Left lung (tissue), 14 donors: ENCODE results near the gene DLG2. TPM values are rescaled to one million over a fixed set of nuclear protein-coding genes. Genes with fewer than 3 reads are reported as not detected.
"Not testable (repeated sequence)": the region's sequence is repeated elsewhere in the genome, so short reads cannot be mapped to it uniquely, and the experiment has no call there.

Experiments
- ATAC-seq: fragments of 200-7000 bp; cut with Tn5 transposase; one replicate; pipeline ENCODE4 v1.9.1; 2020; ENCODE audit warnings: moderate library complexity
- DNase-seq, 4 donors: peaks; one replicate each; pipeline ENCODE4 v3.0.0-alpha.2; 2013 to 2020
- H3K27ac ChIP-seq, 2 donors: fragments of 200-600 bp; sonication (generic) in 1 of 2; one replicate each; pipeline versions ENCODE4 v1.5.0 to v1.8.0; 2020 to 2021
- H3K27me3 ChIP-seq, 2 donors: fragments of 200-600 bp; sonication (generic) in 1 of 2; one replicate each; pipeline versions ENCODE4 v1.5.0 to v1.8.0; 2020 to 2021
- H3K36me3 ChIP-seq, 2 donors: fragments of 200-600 bp; sonication (generic) in 1 of 2; one replicate each; pipeline versions ENCODE4 v1.5.0 to v1.8.0; 2020 to 2021
- H3K4me1 ChIP-seq, 2 donors: fragments of 200-600 bp; one replicate each; pipeline ENCODE4 v1.8.0; 2021
- H3K4me3 ChIP-seq, 2 donors: fragments of 200-600 bp; sonication (generic) in 1 of 2; one replicate each; pipeline versions ENCODE4 v1.5.0 to v1.8.0; 2020 to 2021; ENCODE audit warnings: mild to moderate bottlenecking in 1 of 2
- H3K9me3 ChIP-seq, 2 donors: fragments of 200-600 bp; sonication (generic) in 1 of 2; one replicate each; pipeline versions ENCODE4 v1.5.0 to v1.8.0; 2020 to 2021
- intact Hi-C, 2 donors: fragments of 100-400 bp; cut with DNase I; formaldehyde crosslinking; loops; one replicate each; pipeline versions ENCODE4 v1.11.2 to v1.14.2; 2022
- long read RNA-seq, 12 donors: library from polyadenylated mRNA in 2 of 12; unstranded in 2 of 12; transcript quantifications; one replicate each; pipeline ENCODE4 v2.0.0 and lab custom pipeline, GENCODE V29; 2019 to 2026
- polyA plus RNA-seq, 6 donors: library from polyadenylated mRNA; unstranded; fragments of 120-200 nt; gene quantifications; one replicate each; pipeline ENCODE4 v1.2.1, GENCODE V29; 2013; ENCODE audit not compliant: insufficient read length in 6 of 6
- total RNA-seq, 2 donors: library from RNA; stranded (reverse); fragmentation: NEBNext Ultra II Directional; extraction: Animal tissue kit (Norgen Biotek cat#: 25700); gene quantifications; one replicate each; pipeline ENCODE4 v1.2.1, GENCODE V29; 2021
- TF ChIP-seq, protein P1 (sequence below), 2 donors: fragments of 200-600 bp; sonication (generic) in 1 of 2; IDR thresholded peaks; one replicate each; pipeline versions ENCODE4 v1.5.0 to v1.8.0; 2021; ENCODE audit warnings: antibody characterized with exemption in 2 of 2
- donor health status: DM: no; HTN: yes; CAD: no.
- donor health status: DM: no; HTN: no; CAD: no.

Gene DLG2
- 10 to 100 TPM in 1 of 2 donors, 1 to 10 TPM in 1; 4.5 to 15.0 TPM for total RNA-seq
- polyA plus RNA-seq = 10 to 100 TPM in 1 of 6 donors, 1 to 10 TPM in 5; 7.3 to 12.8 (median 8.6) TPM
- long read RNA-seq, donor 1 = 0 reads
- long read RNA-seq, donor 2 = 0 reads
- long read RNA-seq, donor 3 = 0 reads
- long read RNA-seq, donor 4, partial matches to known transcripts = 1 of 1 reads
- long read RNA-seq, donor 4, other reads (novel, unspliced or antisense) = 0 of 1 reads
- long read RNA-seq, donor 5 = 0 reads
- long read RNA-seq, donor 6 = 0 reads
- long read RNA-seq, donor 7, partial matches to known transcripts = 14 of 47 reads
- long read RNA-seq, donor 7, other reads (novel, unspliced or antisense) = 32 of 47 reads
- long read RNA-seq, donor 8, partial matches to known transcripts = 29 of 102 reads
- long read RNA-seq, donor 8, other reads (novel, unspliced or antisense) = 73 of 102 reads
- long read RNA-seq, donor 9 = 0 reads
- long read RNA-seq, donor 10, partial matches to known transcripts = 0 of 1 reads
- long read RNA-seq, donor 10, other reads (novel, unspliced or antisense) = 1 of 1 reads
- long read RNA-seq, donor 11, partial matches to known transcripts = 38 of 40 reads
- long read RNA-seq, donor 11, other reads (novel, unspliced or antisense) = 0 of 40 reads
- long read RNA-seq, donor 12, partial matches to known transcripts = 85 of 105 reads
- long read RNA-seq, donor 12, other reads (novel, unspliced or antisense) = 19 of 105 reads

DNA sequence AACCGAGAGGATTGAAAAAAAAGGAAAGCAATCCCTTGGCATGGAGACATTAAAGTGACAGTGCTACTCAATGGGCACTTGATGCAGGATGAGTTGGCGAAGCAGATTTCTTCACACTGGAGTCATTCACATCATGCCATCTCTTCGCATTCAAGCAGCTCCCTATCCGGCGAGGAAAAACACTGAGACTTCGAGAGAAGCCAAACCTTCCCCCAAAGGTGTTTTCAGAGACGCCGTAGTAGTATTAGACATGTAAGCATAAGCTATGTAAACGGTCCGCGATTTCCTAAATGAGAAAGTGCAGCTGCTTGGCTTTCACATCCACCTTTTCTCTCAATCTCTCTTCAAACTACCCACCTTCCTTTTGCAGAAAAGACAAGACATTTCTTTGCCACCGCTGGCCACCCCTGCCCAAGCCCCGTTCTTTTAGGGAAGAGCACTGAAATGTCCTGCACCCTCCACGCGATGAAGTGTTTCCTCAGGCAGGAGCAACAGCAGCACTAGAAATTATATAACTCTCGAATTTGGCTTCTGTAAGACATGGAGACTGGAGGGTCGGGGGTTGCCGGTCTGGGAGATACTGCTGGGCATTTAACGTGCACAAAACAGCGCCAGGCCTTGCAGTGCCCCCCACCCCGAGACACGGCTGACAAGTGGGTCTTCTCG lies at the start of gene DLG2:
Gene DLG2, minus strand, starts transcription at position 13 of the 666 bp plus-strand sequence.
- ATAC-seq (peak; percentile 24), DNase-seq (peak in 2 of 4 donors; percentile 32 to 42)
- H3K4me1 ChIP-seq = peaks cover 12 to 34% of the 10 kb centered on the region in 2 donors
- H3K36me3 ChIP-seq = peaks cover 0 to 14% of the 10 kb centered on the region in 2 donors
- intact Hi-C loops = no loop called here
- H3K9me3 ChIP-seq = no peaks in the 10 kb centered on the region
- TF ChIP-seq, protein P1, sequence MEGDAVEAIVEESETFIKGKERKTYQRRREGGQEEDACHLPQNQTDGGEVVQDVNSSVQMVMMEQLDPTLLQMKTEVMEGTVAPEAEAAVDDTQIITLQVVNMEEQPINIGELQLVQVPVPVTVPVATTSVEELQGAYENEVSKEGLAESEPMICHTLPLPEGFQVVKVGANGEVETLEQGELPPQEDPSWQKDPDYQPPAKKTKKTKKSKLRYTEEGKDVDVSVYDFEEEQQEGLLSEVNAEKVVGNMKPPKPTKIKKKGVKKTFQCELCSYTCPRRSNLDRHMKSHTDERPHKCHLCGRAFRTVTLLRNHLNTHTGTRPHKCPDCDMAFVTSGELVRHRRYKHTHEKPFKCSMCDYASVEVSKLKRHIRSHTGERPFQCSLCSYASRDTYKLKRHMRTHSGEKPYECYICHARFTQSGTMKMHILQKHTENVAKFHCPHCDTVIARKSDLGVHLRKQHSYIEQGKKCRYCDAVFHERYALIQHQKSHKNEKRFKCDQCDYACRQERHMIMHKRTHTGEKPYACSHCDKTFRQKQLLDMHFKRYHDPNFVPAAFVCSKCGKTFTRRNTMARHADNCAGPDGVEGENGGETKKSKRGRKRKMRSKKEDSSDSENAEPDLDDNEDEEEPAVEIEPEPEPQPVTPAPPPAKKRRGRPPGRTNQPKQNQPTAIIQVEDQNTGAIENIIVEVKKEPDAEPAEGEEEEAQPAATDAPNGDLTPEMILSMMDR (IDR thresholded peaks at IDR 0.05) = no peak
- peak within 1 kb of the TSS; percentile 58 to 67 for H3K4me3 ChIP-seq
- H3K27me3 ChIP-seq = no peaks in the 10 kb centered on the region
- H3K27ac ChIP-seq = peak within 1 kb of the TSS; percentile 90 to 95

DNA sequence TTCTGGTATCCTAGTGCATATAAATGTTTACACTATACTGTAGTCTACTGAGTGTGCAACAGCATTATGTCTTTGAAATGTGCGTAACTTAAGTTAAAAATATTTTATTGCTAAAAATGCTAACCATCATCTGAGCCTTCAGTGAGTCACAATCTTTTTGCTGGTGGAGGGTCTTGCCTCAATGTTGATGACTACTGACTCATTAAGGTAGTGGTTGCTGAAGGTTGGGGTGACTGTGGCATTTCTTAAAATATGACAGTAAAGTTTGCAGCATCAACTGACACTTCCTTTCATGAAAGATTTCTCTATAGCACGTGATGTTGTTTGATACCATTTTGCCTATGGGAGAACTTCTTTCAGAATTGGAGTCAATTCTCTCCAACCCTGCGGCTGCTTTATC lies 46.2 kb upstream of the DLG2 start:
- Histone ChIP-seq H3K4me3 (no peak overlapping the region), H3K9me3 (peaks cover 0 to 3% of the 10 kb centered on the region in 2 donors), H3K27ac (no peak overlapping the region), H3K4me1 (no peaks in the 10 kb centered on the region), H3K27me3 (no peaks in the 10 kb centered on the region), H3K36me3 (no peaks in the 10 kb centered on the region)
- intact Hi-C loops = no loop called here
- no peak for DNase-seq
- TF ChIP-seq, protein P1 (IDR thresholded peaks at IDR 0.05) = no peak
- no peak for ATAC-seq

DNA sequence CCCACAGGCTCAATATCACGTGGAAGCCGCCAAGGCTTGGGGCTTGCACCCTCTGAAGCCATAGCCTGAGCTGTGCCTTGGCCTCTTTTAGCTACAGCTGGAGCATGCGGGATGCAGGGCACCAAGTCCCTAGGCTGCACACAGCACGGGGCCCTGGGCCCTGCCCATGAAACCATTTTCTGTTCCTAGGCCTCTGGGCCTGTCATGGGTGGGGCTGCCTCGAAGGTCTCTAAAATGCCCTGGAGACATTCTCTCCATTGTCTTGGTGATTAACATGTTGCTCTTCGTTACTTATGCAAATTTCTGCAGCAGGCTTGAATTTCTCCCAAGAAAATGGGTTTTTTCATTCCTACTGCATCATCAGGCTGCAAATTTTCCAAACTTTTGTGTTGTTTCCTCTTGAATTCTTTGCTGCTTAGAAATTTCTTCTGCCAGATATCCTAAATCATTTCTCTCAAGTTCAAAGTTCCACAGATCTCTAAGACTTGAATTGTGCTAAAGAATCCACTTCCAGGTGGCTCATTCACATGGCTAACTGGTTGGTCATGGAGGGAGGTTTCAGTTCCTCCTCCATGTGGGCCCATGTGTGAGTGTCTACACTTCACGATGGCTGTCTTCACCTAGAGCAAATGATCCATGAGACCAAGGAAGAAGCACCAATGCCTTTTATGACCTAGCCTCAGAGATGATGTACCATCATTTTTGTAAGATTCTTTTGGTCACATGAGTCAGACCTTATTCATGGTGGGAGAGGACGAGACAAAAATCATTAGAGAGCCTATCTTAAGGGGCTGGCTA lies 45.2 kb upstream of the DLG2 start:
- Histone ChIP-seq H3K27me3 (no peaks in the 10 kb centered on the region), H3K27ac (no peak overlapping the region), H3K9me3 (peaks cover 0 to 3% of the 10 kb centered on the region in 2 donors), H3K36me3 (no peaks in the 10 kb centered on the region), H3K4me3 (no peak overlapping the region), H3K4me1 (no peaks in the 10 kb centered on the region)
- TF ChIP-seq, protein P1 (IDR thresholded peaks at IDR 0.05) = no peak
- intact Hi-C loops = no loop called here
- ATAC-seq (no peak), DNase-seq (no peak)

DNA sequence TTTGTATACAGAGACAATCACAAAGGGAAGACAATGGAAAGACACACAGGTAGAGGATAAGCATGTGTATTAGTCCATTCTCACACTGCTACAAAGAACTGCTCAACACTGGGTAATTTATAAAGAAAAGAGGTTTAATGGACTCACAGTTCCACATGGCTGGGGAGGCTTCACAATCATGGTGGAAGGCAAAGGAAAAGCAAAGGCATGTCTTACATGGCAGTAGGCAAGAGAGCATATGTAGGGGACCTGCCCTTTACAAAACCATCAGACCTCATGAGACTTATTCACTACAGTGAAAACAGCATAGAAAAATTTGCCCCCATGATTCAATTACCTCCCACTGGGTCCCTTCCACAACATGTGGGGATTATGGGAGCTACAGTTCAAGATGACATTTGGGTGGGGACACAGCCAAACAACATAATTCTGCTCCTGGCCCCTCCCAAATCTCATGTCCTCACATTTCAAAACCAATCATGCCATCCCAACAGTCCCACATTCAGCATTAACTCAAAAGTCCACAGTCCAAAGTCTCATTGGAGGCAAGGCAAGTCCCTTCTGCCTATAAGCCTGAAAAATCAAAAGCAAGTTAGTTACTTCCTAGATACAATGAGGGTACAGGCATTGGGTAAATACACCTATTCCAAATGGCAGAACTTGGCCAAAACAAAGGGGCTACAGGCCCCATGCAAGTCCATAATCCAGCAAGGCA lies 44.0 kb upstream of the DLG2 start:
- H3K4me1 ChIP-seq, H3K36me3 ChIP-seq, H3K9me3 ChIP-seq, DNase-seq, H3K27me3 ChIP-seq, intact Hi-C loops, H3K27ac ChIP-seq, ATAC-seq, H3K4me3 ChIP-seq: not testable (repeated sequence)

DNA sequence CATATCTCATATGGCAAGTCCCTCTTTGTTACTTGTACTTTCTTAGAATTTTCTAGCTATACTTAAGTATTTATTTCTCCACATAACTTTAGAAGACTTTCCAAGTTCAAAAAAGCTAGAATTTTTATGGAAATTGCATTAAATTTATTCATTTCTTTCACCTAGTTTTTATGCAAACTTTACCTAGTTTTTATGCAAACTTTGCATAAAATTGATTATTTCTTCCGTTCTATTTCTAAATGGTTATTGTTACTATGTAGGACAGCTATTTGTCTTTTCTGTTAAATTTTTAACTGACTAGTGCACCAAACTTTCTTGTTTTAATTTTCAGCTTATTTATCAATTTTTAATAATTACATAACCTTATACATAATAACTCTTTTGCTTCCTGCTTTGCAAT lies 41.0 kb upstream of the DLG2 start:
- DNase-seq (no peak), ATAC-seq (no peak)
- H3K27me3 ChIP-seq = no peaks in the 10 kb centered on the region
- no peaks in the 10 kb centered on the region for H3K36me3 ChIP-seq
- H3K27ac ChIP-seq = no peak overlapping the region
- no peaks in the 10 kb centered on the region for H3K9me3 ChIP-seq
- TF ChIP-seq, protein P1 (IDR thresholded peaks at IDR 0.05) = no peak
- H3K4me1 ChIP-seq = peaks cover 0 to 4% of the 10 kb centered on the region in 2 donors
- H3K4me3 ChIP-seq = no peak overlapping the region
- intact Hi-C loops = no loop called here
